ENCODE measurements around the gene SUN1. TPM values are rescaled to one million over a fixed set of nuclear protein-coding genes. Genes with fewer than 3 reads are reported as not detected.

The SUN1 gene
- total and polyA plus RNA-seq, 2 donors (not counting 1 experiment from before 2014, with no cell fraction given), result 198 to 254 TPM

GRCh38 chr7:834277-834676 is 2.0 kb downstream of the SUN1 start:
- H3K9me3 ChIP-seq (ENCODE audit: control extremely low read depth in 1 of 3, control insufficient read depth in 2 of 3, insufficient read depth in 1 of 3, low read length in 2 of 3), result no peaks in the 10 kb centered on the region
- H3K27me3 ChIP-seq (replicated peaks in 1 of 4; ENCODE audit: control extremely low read depth in 1 of 4, control insufficient read depth in 3 of 4, insufficient read depth in 4 of 4, low read length in 3 of 4), result no peaks in the 10 kb centered on the region
- H3K4me3 Mint-ChIP-seq, result no peak overlapping the region
- TF ChIP-seq, protein P1, sequence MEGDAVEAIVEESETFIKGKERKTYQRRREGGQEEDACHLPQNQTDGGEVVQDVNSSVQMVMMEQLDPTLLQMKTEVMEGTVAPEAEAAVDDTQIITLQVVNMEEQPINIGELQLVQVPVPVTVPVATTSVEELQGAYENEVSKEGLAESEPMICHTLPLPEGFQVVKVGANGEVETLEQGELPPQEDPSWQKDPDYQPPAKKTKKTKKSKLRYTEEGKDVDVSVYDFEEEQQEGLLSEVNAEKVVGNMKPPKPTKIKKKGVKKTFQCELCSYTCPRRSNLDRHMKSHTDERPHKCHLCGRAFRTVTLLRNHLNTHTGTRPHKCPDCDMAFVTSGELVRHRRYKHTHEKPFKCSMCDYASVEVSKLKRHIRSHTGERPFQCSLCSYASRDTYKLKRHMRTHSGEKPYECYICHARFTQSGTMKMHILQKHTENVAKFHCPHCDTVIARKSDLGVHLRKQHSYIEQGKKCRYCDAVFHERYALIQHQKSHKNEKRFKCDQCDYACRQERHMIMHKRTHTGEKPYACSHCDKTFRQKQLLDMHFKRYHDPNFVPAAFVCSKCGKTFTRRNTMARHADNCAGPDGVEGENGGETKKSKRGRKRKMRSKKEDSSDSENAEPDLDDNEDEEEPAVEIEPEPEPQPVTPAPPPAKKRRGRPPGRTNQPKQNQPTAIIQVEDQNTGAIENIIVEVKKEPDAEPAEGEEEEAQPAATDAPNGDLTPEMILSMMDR (IDR thresholded peaks at IDR 0.05), result no peak
- TF ChIP-seq EZH2 (IDR thresholded peaks at IDR 0.05; ENCODE audit: borderline replicate concordance, insufficient read depth, low read depth, low read length, poor library complexity, severe bottlenecking), result no peak
- H3K9me3 Mint-ChIP-seq (ENCODE audit: insufficient read depth), result no peaks in the 10 kb centered on the region
- intact Hi-C loops (cut with micrococcal nuclease), result loop anchor here (5.0 kb wide), 1 partner anchor 38 kb away; no protein-coding TSS in a partner anchor
- POLR2A ChIA-PET, result no interaction called here
- CTCF ChIA-PET, result no interaction called here
- no peaks in the 10 kb centered on the region for H3K27me3 Mint-ChIP-seq
- peaks cover 31 to 32% of the 10 kb centered on the region in 2 donors for H3K4me1 ChIP-seq (ENCODE audit: control insufficient read depth in 2 of 2, insufficient read depth in 2 of 2, low read length in 2 of 2)
- H3K36me3 ChIP-seq (replicated peaks in 1 of 2; ENCODE audit: control extremely low read depth in 1 of 2, control insufficient read depth in 1 of 2, extremely low read depth in 1 of 2, insufficient read depth in 2 of 2, low read length in 1 of 2), result peaks cover 0 to 30% of the 10 kb centered on the region in 2 experiments
- H3K79me2 ChIP-seq (ENCODE audit: control insufficient read depth, insufficient read depth, low read length), result peaks cover 77% of the 10 kb centered on the region
- H3K4me1 Mint-ChIP-seq, result peaks cover 46% of the 10 kb centered on the region
- H3K27ac ChIP-seq (ENCODE audit: low read length in 2 of 2), result no peak overlapping the region
- H3K27ac Mint-ChIP-seq, result no peak overlapping the region
- no peak overlapping the region for H2AFZ ChIP-seq (ENCODE audit: insufficient read depth, low read depth, low read length, poor library complexity, severe bottlenecking)
- DNase-seq (no peak), ATAC-seq (ENCODE audit: low read depth) (no peak)
- H3K4me2 ChIP-seq (replicated peaks; ENCODE audit: low read depth, low read length, poor library complexity, severe bottlenecking), result no peak overlapping the region
- H3K9ac ChIP-seq (ENCODE audit: low read length), result no peak overlapping the region
- peaks cover 75% of the 10 kb centered on the region for H4K20me1 ChIP-seq (ENCODE audit: control insufficient read depth, insufficient read depth, low read length, poor library complexity, severe bottlenecking)
- WGBS (ENCODE audit: insufficient coverage), result 99% methylated on average over 12 of the region's 12 CpGs
- no peak overlapping the region for H3K4me3 ChIP-seq (ENCODE audit: control extremely low read depth in 1 of 5, extremely low read depth in 1 of 5, insufficient read depth in 1 of 5, low read depth in 2 of 5, low read length in 4 of 5)

DNA sequence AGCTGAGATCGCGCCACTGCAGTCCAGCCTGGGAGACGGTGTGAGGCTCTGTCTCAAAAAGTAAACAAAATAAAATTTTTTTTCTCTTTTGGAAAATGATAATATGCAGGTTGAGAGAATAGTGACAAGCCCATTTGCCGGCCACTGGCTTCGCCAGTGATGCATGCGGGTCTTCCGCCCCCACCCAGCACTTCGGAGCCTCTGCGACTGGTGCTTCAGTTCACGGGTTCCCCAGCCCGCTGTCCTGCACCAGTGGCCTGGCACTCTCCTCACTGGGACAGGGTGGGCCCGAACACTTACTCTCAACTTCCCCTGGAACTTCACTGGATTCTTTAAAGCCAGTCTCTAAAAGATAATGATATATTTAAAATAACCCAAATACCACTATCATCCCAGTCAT is 2.7 kb downstream of the SUN1 start:
- H3K4me1 Mint-ChIP-seq, result peaks cover 44% of the 10 kb centered on the region
- no peak overlapping the region for H3K27ac ChIP-seq (ENCODE audit: low read length in 2 of 2)
- POLR2A ChIA-PET, result no interaction called here
- H3K4me3 Mint-ChIP-seq, result no peak overlapping the region
- TF ChIP-seq, protein P1 (IDR thresholded peaks at IDR 0.05), result no peak
- TF ChIP-seq EZH2 (IDR thresholded peaks at IDR 0.05; ENCODE audit: borderline replicate concordance, insufficient read depth, low read depth, low read length, poor library complexity, severe bottlenecking), result no peak
- H2AFZ ChIP-seq (ENCODE audit: insufficient read depth, low read depth, low read length, poor library complexity, severe bottlenecking), result no peak overlapping the region
- DNase-seq (no peak), ATAC-seq (ENCODE audit: low read depth) (no peak)
- no peak overlapping the region for H3K27ac Mint-ChIP-seq
- H3K79me2 ChIP-seq (ENCODE audit: control insufficient read depth, insufficient read depth, low read length), result peaks cover 70% of the 10 kb centered on the region
- peaks cover 70% of the 10 kb centered on the region for H4K20me1 ChIP-seq (ENCODE audit: control insufficient read depth, insufficient read depth, low read length, poor library complexity, severe bottlenecking)
- peaks cover 30 to 31% of the 10 kb centered on the region in 2 donors for H3K4me1 ChIP-seq (ENCODE audit: control insufficient read depth in 2 of 2, insufficient read depth in 2 of 2, low read length in 2 of 2)
- H3K9ac ChIP-seq (ENCODE audit: low read length), result no peak overlapping the region
- H3K4me3 ChIP-seq (ENCODE audit: control extremely low read depth in 1 of 5, extremely low read depth in 1 of 5, insufficient read depth in 1 of 5, low read depth in 2 of 5, low read length in 4 of 5), result no peak overlapping the region
- H3K9me3 ChIP-seq (ENCODE audit: control extremely low read depth in 1 of 3, control insufficient read depth in 2 of 3, insufficient read depth in 1 of 3, low read length in 2 of 3), result no peaks in the 10 kb centered on the region
- intact Hi-C loops (cut with micrococcal nuclease), result no loop called here
- H3K4me2 ChIP-seq (replicated peaks; ENCODE audit: low read depth, low read length, poor library complexity, severe bottlenecking), result no peak overlapping the region
- peaks cover 0 to 32% of the 10 kb centered on the region in 2 experiments for H3K36me3 ChIP-seq (replicated peaks in 1 of 2; ENCODE audit: control extremely low read depth in 1 of 2, control insufficient read depth in 1 of 2, extremely low read depth in 1 of 2, insufficient read depth in 2 of 2, low read length in 1 of 2)
- CTCF ChIA-PET, result no interaction called here
- H3K9me3 Mint-ChIP-seq (ENCODE audit: insufficient read depth), result no peaks in the 10 kb centered on the region
- no peaks in the 10 kb centered on the region for H3K27me3 Mint-ChIP-seq
- 98% methylated on average over 12 of the region's 12 CpGs for WGBS (ENCODE audit: insufficient coverage)
- H3K27me3 ChIP-seq (replicated peaks in 1 of 4; ENCODE audit: control extremely low read depth in 1 of 4, control insufficient read depth in 3 of 4, insufficient read depth in 4 of 4, low read length in 3 of 4), result no peaks in the 10 kb centered on the region
